ENCODE results near the gene DNM2. TPM values are rescaled to one million over a fixed set of nuclear protein-coding genes. Genes with fewer than 3 reads are reported as not detected.
A peak's percentile ranks its signal among the peaks of the same experiment; 100 is the strongest.

The DNM2 gene
- total and polyA plus RNA-seq, 9 of the 15 experiments (the other 6 are each of a cell fraction or from before 2014, with no cell fraction given) = 2.2 to 161 (median 72.6) TPM

GRCh38 chr19:10749435-10750384 lies 31.8 kb downstream of the DNM2 start (continued):
- peak; percentile 43; the same call in 1 of the 2 replicates for TF ChIP-seq CEBPG (CRISPR knock-in tag; IDR thresholded peaks at IDR 0.05)
- TF ChIP-seq CEBPG (tag; conservative IDR thresholded peaks at IDR 0.05 in 1 of 2, IDR thresholded peaks at IDR 0.05 in 1 of 2) = peak in 1 of 2 experiments; percentile 71; a peak in 2 of 4 replicates
- TF ChIP-seq PBX2 (CRISPR knock-in tag; IDR thresholded peaks at IDR 0.05; ENCODE audit: low read depth) = no peak
- no peak for TF ChIP-seq PBX2 (tag; conservative IDR thresholded peaks at IDR 0.05; ENCODE audit: low read depth)
- no peak for TF ChIP-seq PPARD (CRISPR knock-in tag; IDR thresholded peaks at IDR 0.05)
- no peak; the same call in 1 of the 2 replicates for TF ChIP-seq ZFX (CRISPR knock-in tag; IDR thresholded peaks at IDR 0.05)
- peak; percentile 86; the same call in 1 of the 2 replicates for TF ChIP-seq SMARCA5 (IDR thresholded peaks at IDR 0.05)
- TF ChIP-seq, protein P1, sequence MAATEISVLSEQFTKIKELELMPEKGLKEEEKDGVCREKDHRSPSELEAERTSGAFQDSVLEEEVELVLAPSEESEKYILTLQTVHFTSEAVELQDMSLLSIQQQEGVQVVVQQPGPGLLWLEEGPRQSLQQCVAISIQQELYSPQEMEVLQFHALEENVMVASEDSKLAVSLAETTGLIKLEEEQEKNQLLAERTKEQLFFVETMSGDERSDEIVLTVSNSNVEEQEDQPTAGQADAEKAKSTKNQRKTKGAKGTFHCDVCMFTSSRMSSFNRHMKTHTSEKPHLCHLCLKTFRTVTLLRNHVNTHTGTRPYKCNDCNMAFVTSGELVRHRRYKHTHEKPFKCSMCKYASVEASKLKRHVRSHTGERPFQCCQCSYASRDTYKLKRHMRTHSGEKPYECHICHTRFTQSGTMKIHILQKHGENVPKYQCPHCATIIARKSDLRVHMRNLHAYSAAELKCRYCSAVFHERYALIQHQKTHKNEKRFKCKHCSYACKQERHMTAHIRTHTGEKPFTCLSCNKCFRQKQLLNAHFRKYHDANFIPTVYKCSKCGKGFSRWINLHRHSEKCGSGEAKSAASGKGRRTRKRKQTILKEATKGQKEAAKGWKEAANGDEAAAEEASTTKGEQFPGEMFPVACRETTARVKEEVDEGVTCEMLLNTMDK (IDR thresholded peaks at IDR 0.05; ENCODE audit: borderline replicate concordance, insufficient read depth, low read depth, low read length, poor library complexity, severe bottlenecking) = no peak
- 0 out of 2 replicates have a peak, but pooled peaks have one; percentile 15 for TF ChIP-seq ELF1 (tag; IDR thresholded peaks at IDR 0.05)
- TF ChIP-seq PURB (CRISPR knock-in tag; IDR thresholded peaks at IDR 0.05; ENCODE audit: low read depth) = no peak
- no peak for TF ChIP-seq CAMTA2 (CRISPR knock-in tag; conservative IDR thresholded peaks at IDR 0.05)
- TF ChIP-seq, protein P2, sequence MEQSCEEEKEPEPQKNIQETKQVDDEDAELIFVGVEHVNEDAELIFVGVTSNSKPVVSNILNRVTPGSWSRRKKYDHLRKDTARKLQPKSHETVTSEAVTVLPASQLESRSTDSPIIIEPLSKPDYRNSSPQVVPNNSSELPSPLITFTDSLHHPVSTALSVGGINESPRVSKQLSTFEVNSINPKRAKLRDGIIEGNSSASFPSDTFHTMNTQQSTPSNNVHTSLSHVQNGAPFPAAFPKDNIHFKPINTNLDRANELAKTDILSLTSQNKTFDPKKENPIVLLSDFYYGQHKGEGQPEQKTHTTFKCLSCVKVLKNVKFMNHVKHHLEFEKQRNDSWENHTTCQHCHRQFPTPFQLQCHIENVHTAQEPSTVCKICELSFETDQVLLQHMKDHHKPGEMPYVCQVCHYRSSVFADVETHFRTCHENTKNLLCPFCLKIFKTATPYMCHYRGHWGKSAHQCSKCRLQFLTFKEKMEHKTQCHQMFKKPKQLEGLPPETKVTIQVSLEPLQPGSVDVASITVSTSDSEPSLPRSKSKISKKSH (CRISPR knock-in tag; IDR thresholded peaks at IDR 0.05) = no peak
- no peak for TF ChIP-seq SNAPC5 (CRISPR knock-in tag; IDR thresholded peaks at IDR 0.05)
- no peak for TF ChIP-seq MAZ (CRISPR knock-in tag; conservative IDR thresholded peaks at IDR 0.05 in 1 of 2, IDR thresholded peaks at IDR 0.05 in 1 of 2)
- 0 out of 4 replicates have a peak, but pooled peaks of 1 of the 2 experiments have one; percentile 1 for TF ChIP-seq TRIM24 (IDR thresholded peaks at IDR 0.05)
- TF ChIP-seq CHAMP1 (IDR thresholded peaks at IDR 0.05) = no peak
